Stimulated activated CD4-positive, alpha-beta T cell treated with anti-CD3 and anti-CD28 coated beads, Interleukin-1b, Interleukin-23, amount 100 ng/mL, for 1 hour (primary cell): ENCODE data around the gene GPBP1L1.
"Not testable (repeated sequence)": the region's sequence is repeated elsewhere in the genome, so short reads cannot be mapped to it uniquely, and the experiment has no call there.

ENCODE experiments used
- DNase-seq, 2 donors: peaks; one replicate each; pipeline ENCODE4 v3.0.0-alpha.2; 2020; ENCODE audit warnings: low read depth in 2 of 2

The GPBP1L1 gene

GRCh38 chr1:45679123-45679522 is 7.2 kb downstream of the GPBP1L1 start:
- DNase-seq = no peak

GRCh38 chr1:45678489-45678888 is 7.8 kb downstream of the GPBP1L1 start:
- DNase-seq = no peak

GRCh38 chr1:45677751-45678245 is 8.5 kb downstream of the GPBP1L1 start:
- DNase-seq = no peak

GRCh38 chr1:45676553-45676952 is 9.8 kb downstream of the GPBP1L1 start:
- DNase-seq = not testable (repeated sequence)

- DNase-seq = no peak
Measured at GRCh38 chr1:45674478-45674877, 11.9 kb downstream of the GPBP1L1 start.

GRCh38 chr1:45673956-45674355 is 12.4 kb downstream of the GPBP1L1 start:
- no peak for DNase-seq

- no peak for DNase-seq
Measured at GRCh38 chr1:45669859-45670655, 16.3 kb downstream of the GPBP1L1 start.

DNA sequence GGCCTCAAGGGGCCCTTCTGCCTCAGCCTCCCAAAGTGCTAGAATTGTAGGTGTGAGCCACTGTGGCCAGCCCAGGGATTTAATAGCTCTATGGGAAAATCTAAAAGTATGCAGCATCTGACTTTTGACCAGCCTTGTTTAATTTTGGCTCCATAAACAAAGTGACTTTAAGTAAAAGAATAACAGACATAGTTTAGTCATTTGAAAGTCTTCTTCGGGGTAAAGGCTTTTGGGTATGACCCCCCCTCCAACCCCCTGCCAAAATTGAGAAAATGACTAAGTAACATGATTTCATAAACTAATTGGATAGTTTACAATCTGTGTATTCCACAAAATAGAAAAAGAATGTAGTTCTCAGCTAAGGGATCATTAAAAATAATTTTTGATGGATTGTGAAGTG is 17.0 kb downstream of the GPBP1L1 start:
- DNase-seq = no peak

- no peak for DNase-seq
Measured at GRCh38 chr1:45668526-45668925, 17.8 kb downstream of the GPBP1L1 start.

DNA sequence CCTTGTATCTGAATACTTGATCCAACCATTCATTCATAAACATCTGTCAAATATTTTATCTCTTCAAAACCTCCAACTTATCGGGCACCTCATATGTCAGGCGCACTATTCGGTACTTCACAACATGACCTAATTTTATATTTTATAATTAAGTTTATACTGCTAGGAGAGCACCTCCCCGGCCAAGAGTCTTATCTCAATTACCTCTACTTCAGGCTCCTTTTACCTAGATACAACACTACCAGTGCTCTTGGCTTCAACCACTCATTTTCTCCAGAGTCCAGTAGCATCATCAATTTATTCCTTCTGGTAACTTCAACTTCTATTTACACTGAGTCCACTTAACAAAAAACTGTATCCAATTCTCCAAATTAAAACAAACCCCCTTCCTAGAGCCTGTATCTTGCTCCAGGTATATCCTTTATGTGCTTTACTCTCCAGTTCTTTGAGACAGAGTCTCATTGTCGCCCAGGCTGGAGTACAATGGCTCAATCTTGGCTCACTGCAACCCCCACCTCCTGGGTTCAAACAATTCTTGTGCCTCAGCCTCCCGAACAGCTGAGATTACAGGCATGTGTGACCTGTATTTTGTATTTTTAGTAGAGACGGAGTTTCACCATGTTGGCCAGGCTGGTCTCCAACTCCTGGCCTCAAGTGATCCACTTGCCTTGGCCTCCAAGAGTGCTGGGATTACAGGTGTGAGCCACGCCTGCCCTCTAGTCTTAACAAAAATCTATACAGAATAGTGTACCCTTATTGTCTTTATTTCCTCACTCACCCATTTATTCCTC is 18.8 kb downstream of the GPBP1L1 start:
- DNase-seq = no peak

- no peak for DNase-seq
Measured at GRCh38 chr1:45666836-45667235, 19.5 kb downstream of the GPBP1L1 start.

- no peak for DNase-seq
Measured at GRCh38 chr1:45660336-45660735, 26.0 kb downstream of the GPBP1L1 start.

GRCh38 chr1:45659222-45659621 is 27.1 kb downstream of the GPBP1L1 start:
- DNase-seq = no peak

GRCh38 chr1:45658171-45658570 is 28.2 kb downstream of the GPBP1L1 start:
- DNase-seq = no peak

GRCh38 chr1:45656573-45657226 is 29.6 kb downstream of the GPBP1L1 start:
- no peak for DNase-seq

DNA sequence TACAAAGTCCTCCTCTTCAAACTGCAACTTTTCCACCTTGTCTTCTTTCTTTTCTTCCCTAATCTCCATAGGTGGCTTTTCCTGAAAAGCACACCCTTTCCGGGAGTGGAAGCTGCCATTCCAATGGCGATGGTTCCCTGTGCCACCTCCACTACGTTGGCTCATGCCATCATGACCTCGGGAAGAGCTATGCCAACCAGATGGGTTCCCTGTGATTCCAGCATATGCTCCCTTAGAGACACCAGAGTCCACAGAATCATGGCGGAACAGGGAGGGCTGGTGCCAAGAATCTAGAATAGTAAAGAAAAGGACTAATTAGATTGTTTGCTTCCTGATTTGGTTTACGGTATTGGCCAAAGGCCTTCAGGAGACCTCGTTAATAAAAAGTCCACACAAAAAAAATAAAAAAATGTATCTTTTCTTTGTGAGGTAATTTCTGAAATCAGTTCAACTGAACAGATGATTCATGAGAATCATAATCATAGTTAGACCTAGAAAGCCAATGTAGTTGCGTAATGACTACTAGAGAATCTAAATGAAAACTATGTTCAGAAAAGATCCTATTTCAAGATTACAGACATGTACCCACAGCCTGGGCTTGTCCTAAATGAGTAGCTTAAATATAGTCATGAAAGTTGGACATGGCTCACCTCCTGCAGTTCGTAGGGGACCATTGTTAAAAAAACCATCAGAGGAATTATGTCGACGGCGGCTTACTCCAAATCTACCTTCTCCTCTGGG is 31.6 kb downstream of the GPBP1L1 start:
- no peak for DNase-seq

DNA sequence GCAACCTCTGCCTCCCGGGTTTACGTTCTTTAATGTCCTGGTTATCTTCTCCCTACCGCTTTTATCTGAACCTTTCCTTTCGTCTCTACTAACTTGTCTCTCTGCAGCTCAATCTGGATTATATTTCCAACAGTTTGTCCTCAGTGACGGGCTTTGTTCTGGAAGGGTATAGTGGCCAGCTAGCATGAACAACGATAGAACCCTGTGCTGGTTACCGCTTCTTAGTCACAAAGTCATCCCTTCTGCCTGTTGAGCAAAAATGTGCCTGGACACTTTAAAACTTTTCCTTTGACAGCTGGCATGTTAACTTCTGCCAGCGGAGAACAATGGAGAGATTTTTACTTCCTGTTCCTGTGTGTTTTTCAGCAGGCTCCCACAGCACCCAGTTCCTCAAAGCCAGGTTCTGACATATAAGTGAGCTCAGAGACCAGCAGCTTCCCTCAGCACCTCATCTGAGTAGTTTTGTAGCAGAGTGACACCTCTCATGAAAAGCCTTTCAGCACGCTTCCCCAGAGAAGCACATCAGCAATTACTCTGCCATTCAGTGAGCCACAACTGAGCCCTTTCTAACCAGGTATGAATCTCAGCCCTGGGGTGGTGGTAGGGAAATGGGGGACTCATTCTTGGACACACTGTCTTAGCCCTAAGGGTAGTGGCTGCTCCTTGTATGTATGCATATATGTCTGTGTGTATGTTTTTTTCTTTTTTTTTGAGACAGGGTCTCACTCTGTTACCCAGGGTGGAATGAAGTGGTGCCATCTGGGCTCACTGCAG is 38.9 kb downstream of the GPBP1L1 start:
- DNase-seq = no peak

DNA sequence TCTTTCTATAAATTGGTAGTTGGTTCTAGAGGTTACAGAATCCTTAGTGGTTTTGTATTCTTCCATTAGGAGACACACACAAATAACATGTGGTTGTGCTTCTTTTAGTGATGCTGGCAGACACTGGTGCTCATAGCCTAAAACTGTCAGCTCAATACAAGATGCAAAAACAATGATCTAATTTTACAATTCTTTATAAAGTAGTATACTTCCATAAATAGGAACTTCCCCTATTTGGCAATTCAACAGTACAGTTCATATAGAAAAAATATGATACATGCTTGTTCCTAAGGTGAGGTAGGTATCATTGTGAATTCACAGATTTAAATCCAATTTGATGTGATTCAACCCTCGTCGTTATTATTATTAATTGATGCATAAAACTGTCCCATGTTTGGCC is 41.7 kb downstream of the GPBP1L1 start:
- no peak for DNase-seq

DNA sequence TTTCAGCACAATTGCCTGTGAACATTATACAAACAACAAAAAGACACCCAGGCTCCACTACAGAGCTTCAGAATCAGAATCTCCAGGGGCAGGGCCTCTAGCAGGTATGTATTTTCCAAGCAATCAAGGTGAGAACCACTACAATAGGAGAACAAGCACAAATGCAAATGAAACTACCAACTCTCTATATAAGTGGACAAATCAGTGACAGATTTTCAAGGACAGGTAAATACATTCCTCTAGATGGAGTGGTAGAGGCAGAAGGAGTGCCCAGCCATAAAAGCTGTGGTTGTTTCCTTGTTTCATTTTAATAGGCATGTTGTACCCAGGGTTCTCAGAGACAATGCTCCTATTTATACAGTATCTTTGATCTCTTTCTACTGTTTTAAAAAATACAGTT is 42.4 kb downstream of the GPBP1L1 start:
- no peak for DNase-seq

DNA sequence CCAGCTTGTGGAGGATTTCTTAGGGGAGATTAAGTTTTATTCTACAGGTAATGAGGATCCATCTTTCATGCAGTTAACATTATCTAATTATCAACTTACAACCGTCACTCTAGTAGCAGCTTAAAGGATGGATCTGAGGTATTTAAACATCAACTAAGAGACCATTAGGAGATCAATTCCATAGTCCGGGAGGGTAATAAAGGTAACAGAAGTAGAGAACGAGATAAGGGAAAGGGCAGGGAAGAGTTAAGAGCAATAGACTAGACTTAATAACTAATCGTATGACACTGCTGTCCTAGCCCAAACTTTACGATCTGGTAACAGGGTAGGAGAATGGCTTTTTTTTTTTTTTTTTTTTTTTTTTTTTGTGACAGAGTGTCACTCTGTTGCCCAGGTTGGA is 43.0 kb downstream of the GPBP1L1 start:
- DNase-seq = no peak

GRCh38 chr1:45640293-45640692 is 46.0 kb downstream of the GPBP1L1 start:
- DNase-seq = no peak
